IPS-18c (cell line): Measurements from ENCODE around the gene LPCAT1.
"Not testable (repeated sequence)": the region's sequence is repeated elsewhere in the genome, so short reads cannot be mapped to it uniquely, and the experiment has no call there.

Experiments used
- H3K4me3 ChIP-seq: 2 replicates; pipeline ENCODE4 v1.7.0; 2013; ENCODE audit warnings: low read depth, mild to moderate bottlenecking, low read length, moderate library complexity; ENCODE audit not compliant: insufficient read depth
- H3K9me3 ChIP-seq: one replicate; pipeline ENCODE4 v1.6.1; 2013; ENCODE audit warnings: mild to moderate bottlenecking, low read length, moderate library complexity; ENCODE audit not compliant: control insufficient read depth, insufficient read depth

LPCAT1 gene

GRCh38 chr5:1507961-1508658, 15.7 kb downstream of the LPCAT1 start:
- Histone ChIP-seq H3K4me3 (no peak overlapping the region), H3K9me3 (peaks cover 2% of the 10 kb centered on the region)

- Histone ChIP-seq H3K9me3 (peaks cover 2% of the 10 kb centered on the region), H3K4me3 (no peak overlapping the region)
These were observed 16.3 kb downstream of the LPCAT1 start for GRCh38 chr5:1507457-1507856.

- Histone ChIP-seq H3K4me3 (no peak overlapping the region), H3K9me3 (peaks cover 2% of the 10 kb centered on the region)
These were observed 16.8 kb downstream of the LPCAT1 start for GRCh38 chr5:1507014-1507375.

GRCh38 chr5:1506242-1507013, 17.3 kb downstream of the LPCAT1 start:
- Histone ChIP-seq H3K4me3 (no peak overlapping the region), H3K9me3 (peaks cover 2% of the 10 kb centered on the region)

GRCh38 chr5:1505506-1506241, 18.1 kb downstream of the LPCAT1 start:
- H3K4me3 ChIP-seq: no peak overlapping the region

GRCh38 chr5:1505089-1505488, 18.7 kb downstream of the LPCAT1 start:
- H3K4me3 ChIP-seq: not testable (repeated sequence)

More at GRCh38 chr5:1505506-1506241, 18.1 kb downstream of the LPCAT1 start:
- H3K9me3 ChIP-seq: peaks cover 2% of the 10 kb centered on the region

GRCh38 chr5:1504617-1505016, 19.1 kb downstream of the LPCAT1 start:
- no peak overlapping the region for H3K4me3 ChIP-seq
- peaks cover 2% of the 10 kb centered on the region for H3K9me3 ChIP-seq

More at GRCh38 chr5:1505089-1505488, 18.7 kb downstream of the LPCAT1 start:
- H3K9me3 ChIP-seq: not testable (repeated sequence)

- H3K9me3 ChIP-seq: peaks cover 2% of the 10 kb centered on the region
- no peak overlapping the region for H3K4me3 ChIP-seq
These were observed 19.6 kb downstream of the LPCAT1 start for GRCh38 chr5:1504069-1504595.

GRCh38 chr5:1503241-1504068, 20.3 kb downstream of the LPCAT1 start:
- Histone ChIP-seq H3K4me3 (no peak overlapping the region), H3K9me3 (peaks cover 2% of the 10 kb centered on the region)

GRCh38 chr5:1502737-1503120, 21.0 kb downstream of the LPCAT1 start:
- H3K4me3 ChIP-seq: no peak overlapping the region
- peaks cover 2% of the 10 kb centered on the region for H3K9me3 ChIP-seq

- Histone ChIP-seq H3K4me3 (no peak overlapping the region), H3K9me3 (peaks cover 2% of the 10 kb centered on the region)
These were observed 21.6 kb downstream of the LPCAT1 start for GRCh38 chr5:1502046-1502736.

- peaks cover 2% of the 10 kb centered on the region for H3K9me3 ChIP-seq
- H3K4me3 ChIP-seq: no peak overlapping the region
These were observed 22.3 kb downstream of the LPCAT1 start for GRCh38 chr5:1501372-1502045.

GRCh38 chr5:1500411-1501091, 23.2 kb downstream of the LPCAT1 start:
- Histone ChIP-seq H3K9me3 (peaks cover 2% of the 10 kb centered on the region), H3K4me3 (no peak overlapping the region)

GRCh38 chr5:1499851-1500250, 23.9 kb downstream of the LPCAT1 start:
- Histone ChIP-seq H3K9me3 (peaks cover 2% of the 10 kb centered on the region), H3K4me3 (no peak overlapping the region)

- Histone ChIP-seq H3K4me3 (no peak overlapping the region), H3K9me3 (peaks cover 2% of the 10 kb centered on the region)
These were observed 24.9 kb downstream of the LPCAT1 start for GRCh38 chr5:1498623-1499416.
